PC-9 (cell line): ENCODE data around the gene SMIM1. TPM values are rescaled to one million over a fixed set of nuclear protein-coding genes. Genes with fewer than 3 reads are reported as not detected.

Experiments
- BruUV-seq: library from RNA; stranded (reverse); fragments of 400-500 nt; replicated peaks from 2 replicates; lab custom pipeline; 2021; lab: Mats Ljungman, UMichigan
- CTCF ChIA-PET: fragments of 300-600 bp; sonication (Branson Sonifier 250); formaldehyde crosslinking; loops from one replicate; lab custom pipeline; 2022; ENCODE audit warnings: antibody characterized with exemption; lab: Charles Lee
- POLR2A ChIA-PET: fragments of 300-600 bp; sonication (Branson Sonifier 250); formaldehyde crosslinking; loops from one replicate; lab custom pipeline; 2022; ENCODE audit warnings: antibody characterized with exemption; ENCODE audit not compliant: unreplicated experiment; lab: Charles Lee
- DNase-seq, 2 experiments: peaks; one replicate each; pipeline versions ENCODE4 v3.0.0 to v3.0.0-alpha.2; 2015 to 2022; ENCODE audit warnings: mixed read lengths in 1 of 2
- H2AFZ ChIP-seq: fragments of 200-600 bp; sonication (generic); 2 replicates; pipeline ENCODE4 v1.8.1; 2017; ENCODE audit warnings: antibody characterized with exemption
- H3F3A ChIP-seq: fragments of 200-600 bp; sonication (generic); 2 replicates; pipeline ENCODE4 v1.8.1; 2017; ENCODE audit warnings: antibody characterized with exemption, mild to moderate bottlenecking, low read depth; ENCODE audit not compliant: insufficient read depth
- H3K27ac ChIP-seq: fragments of 200-600 bp; sonication (generic); 2 replicates; pipeline ENCODE4 v1.6.1; 2016; ENCODE audit warnings: mixed run types
- H3K27me3 ChIP-seq: fragments of 200-600 bp; sonication (generic); 2 replicates; pipeline ENCODE4 v1.6.1; 2016; ENCODE audit warnings: low read depth, mixed run types; ENCODE audit not compliant: insufficient read depth
- H3K36me3 ChIP-seq: fragments of 200-600 bp; sonication (generic); 2 replicates; pipeline ENCODE4 v1.6.1; 2016; ENCODE audit warnings: low read depth, mixed run types
- H3K4me1 ChIP-seq: fragments of 200-600 bp; sonication (generic); replicated peaks from 2 replicates; pipeline ENCODE4 v1.6.1; 2016; ENCODE audit warnings: mixed run types; ENCODE audit not compliant: insufficient read depth
- H3K4me2 ChIP-seq: fragments of 200-600 bp; sonication (generic); 2 replicates; pipeline ENCODE4 v1.6.1; 2017; ENCODE audit warnings: mixed run types
- H3K4me3 ChIP-seq: fragments of 200-600 bp; sonication (generic); 2 replicates; pipeline ENCODE4 v1.6.1; 2016; ENCODE audit warnings: mixed run types
- H3K79me2 ChIP-seq: fragments of 200-600 bp; sonication (generic); 2 replicates; pipeline ENCODE4 v1.6.1; 2017; ENCODE audit warnings: low read depth, mixed run types
- H3K9me2 ChIP-seq: fragments of 200-600 bp; sonication (generic); 2 replicates; pipeline ENCODE4 v1.8.1; 2017; ENCODE audit warnings: mild to moderate bottlenecking; ENCODE audit not compliant: insufficient read depth
- H3K9me3 ChIP-seq: fragments of 200-600 bp; sonication (generic); 2 replicates; pipeline ENCODE4 v1.8.1; 2016; ENCODE audit warnings: low read depth; ENCODE audit not compliant: insufficient read depth
- H4K20me1 ChIP-seq: fragments of 200-600 bp; sonication (generic); 2 replicates; pipeline ENCODE4 v1.8.1; 2017; ENCODE audit not compliant: insufficient read depth
- CTCF ChIP-seq: fragments of 200-600 bp; sonication (generic); conservative IDR thresholded peaks from 2 replicates; pipeline ENCODE4 v1.6.1; 2017; ENCODE audit warnings: mixed run types, antibody characterized with exemption, mild to moderate bottlenecking, moderate library complexity
- EZH2 ChIP-seq: fragments of 200-600 bp; sonication (generic); IDR thresholded peaks from 2 replicates; pipeline ENCODE4 v1.8.0; 2017; ENCODE audit warnings: antibody characterized with exemption, low read depth
- intact Hi-C: fragments of 100-400 bp; cut with micrococcal nuclease; formaldehyde crosslinking; loops from one replicate; pipeline ENCODE4 v1.10.0; 2022; ENCODE audit not compliant: unreplicated experiment
- total RNA-seq: library from RNA; stranded (reverse); gene quantifications from 2 replicates; pipeline ENCODE4 v1.2.3, GENCODE V29; 2021

The SMIM1 gene
- total RNA-seq, 1 experiment from 2014 or later = 5.9 TPM

- TF ChIP-seq EZH2 (no peak), CTCF (no peak)
- H3K4me2 ChIP-seq = no peak overlapping the region
- CTCF ChIA-PET = no interaction called here
- H3K27ac ChIP-seq = no peak overlapping the region
- H3K9me2 ChIP-seq = no peaks in the 10 kb centered on the region
- BruUV-seq = no TSS peak
- H3K79me2 ChIP-seq = no peaks in the 10 kb centered on the region
- H2AFZ ChIP-seq = no peak overlapping the region
- no peak overlapping the region for H3K4me3 ChIP-seq
- H3K36me3 ChIP-seq = no peaks in the 10 kb centered on the region
- H3K27me3 ChIP-seq = 0 out of 2 replicates have a peak, but pooled peaks cover 4% of the 10 kb centered on the region
- no peaks in the 10 kb centered on the region for H3K4me1 ChIP-seq
- no peaks in the 10 kb centered on the region for H4K20me1 ChIP-seq
- POLR2A ChIA-PET = interaction anchor here (0.6 kb wide), 1 partner anchor 224 kb away, joined by 3 read pairs; no protein-coding TSS in a partner anchor
- no peaks in the 10 kb centered on the region for H3F3A ChIP-seq
- DNase-seq = no peak
- no peaks in the 10 kb centered on the region for H3K9me3 ChIP-seq
- intact Hi-C loops = no loop called here
These were observed 44.4 kb upstream of the SMIM1 start for GRCh38 chr1:3727825-3728776.

- intact Hi-C loops = no loop called here
- no TSS peak for BruUV-seq
- Histone ChIP-seq H3K27ac (no peak overlapping the region), H2AFZ (no peak overlapping the region), H3K4me3 (no peak overlapping the region), H3K4me2 (no peak overlapping the region), H3K27me3 (0 out of 2 replicates have a peak, but pooled peaks cover 4% of the 10 kb centered on the region), H3K9me2 (no peaks in the 10 kb centered on the region), H4K20me1 (no peaks in the 10 kb centered on the region), H3K36me3 (no peaks in the 10 kb centered on the region), H3F3A (no peaks in the 10 kb centered on the region), H3K79me2 (no peaks in the 10 kb centered on the region), H3K9me3 (no peaks in the 10 kb centered on the region), H3K4me1 (no peaks in the 10 kb centered on the region)
- ChIA-PET POLR2A (no interaction called here), CTCF (no interaction called here)
- TF ChIP-seq EZH2 = no peak
- no peak for TF ChIP-seq CTCF
- no peak for DNase-seq
These were observed 42.7 kb upstream of the SMIM1 start for GRCh38 chr1:3729594-3730542.

GRCh38 chr1:3730543-3731247 lies 41.9 kb upstream of the SMIM1 start:
- H3K27ac ChIP-seq = no peak overlapping the region
- no peaks in the 10 kb centered on the region for H3K9me3 ChIP-seq
- intact Hi-C loops = no loop called here
- no peak overlapping the region for H3K4me3 ChIP-seq
- TF ChIP-seq CTCF (no peak), EZH2 (no peak)
- H3F3A ChIP-seq = no peaks in the 10 kb centered on the region
- POLR2A ChIA-PET = no interaction called here
- H3K36me3 ChIP-seq = no peaks in the 10 kb centered on the region
- no peaks in the 10 kb centered on the region for H3K79me2 ChIP-seq
- 0 out of 2 replicates have a peak, but pooled peaks cover 4% of the 10 kb centered on the region for H3K27me3 ChIP-seq
- no peaks in the 10 kb centered on the region for H3K4me1 ChIP-seq
- H3K9me2 ChIP-seq = no peaks in the 10 kb centered on the region
- H4K20me1 ChIP-seq = no peaks in the 10 kb centered on the region
- no TSS peak for BruUV-seq
- H3K4me2 ChIP-seq = no peak overlapping the region
- no peak for DNase-seq
- H2AFZ ChIP-seq = no peak overlapping the region
- CTCF ChIA-PET = no interaction called here
